GM23338 (cell line): ENCODE data around the gene ALB.

Experiments used
- CREB1 ChIP-seq: fragments of 250-450 bp; sonication (Bioruptor Pico); IDR thresholded peaks from 2 replicates; pipeline ENCODE4 v1.5.0; 2020; ENCODE audit warnings: low read depth, mild to moderate bottlenecking, moderate library complexity
- CTCF ChIP-seq, 2 experiments: fragments of 200-600 bp in 1 of 2; sonication (generic) in 1 of 2; conservative IDR thresholded peaks; 2 replicates each; pipeline versions ENCODE4 v1.5.1 to v1.6.1; 2016 to 2017; ENCODE audit warnings: antibody characterized with exemption in 2 of 2, low read depth in 2 of 2, mild to moderate bottlenecking in 2 of 2, moderate library complexity in 1 of 2
- ETS1 ChIP-seq: IDR thresholded peaks from 2 replicates; pipeline ENCODE4 v1.6.1; 2016; ENCODE audit warnings: antibody characterized with exemption
- EZH2 ChIP-seq: fragments of 200-600 bp; sonication (generic); IDR thresholded peaks from one replicate; pipeline ENCODE4 v1.8.0; 2017; ENCODE audit warnings: antibody characterized with exemption, mild to moderate bottlenecking, low read depth; ENCODE audit not compliant: unreplicated experiment
- EZH2phosphoT487 ChIP-seq: fragments of 200-600 bp; sonication (generic); IDR thresholded peaks from one replicate; pipeline ENCODE4 v1.8.1; 2018; ENCODE audit warnings: antibody characterized with exemption; ENCODE audit not compliant: unreplicated experiment
- JUNB ChIP-seq: IDR thresholded peaks from one replicate; pipeline ENCODE4 v1.6.1; 2016; ENCODE audit warnings: antibody characterized with exemption; ENCODE audit not compliant: unreplicated experiment
- NANOG ChIP-seq: IDR thresholded peaks from 2 replicates; pipeline ENCODE4 v1.6.1; 2016; ENCODE audit warnings: antibody characterized with exemption, borderline replicate concordance
- POLR2AphosphoS5 ChIP-seq: IDR thresholded peaks from 2 replicates; pipeline ENCODE4 v1.6.1; 2016; ENCODE audit warnings: antibody characterized with exemption, low read depth
- REST ChIP-seq: IDR thresholded peaks from one replicate; pipeline ENCODE4 v1.6.1; 2018; ENCODE audit warnings: antibody characterized with exemption; ENCODE audit not compliant: unreplicated experiment
- STAT1 ChIP-seq: IDR thresholded peaks from one replicate; pipeline ENCODE4 v1.6.1; 2016; ENCODE audit warnings: antibody characterized with exemption; ENCODE audit not compliant: unreplicated experiment
- ZNF114 ChIP-seq: fragments of 250-450 bp; sonication (Bioruptor Pico); IDR thresholded peaks from 2 replicates; pipeline ENCODE4 v1.5.0; 2020; ENCODE audit warnings: mild to moderate bottlenecking, moderate library complexity
- ZNF331 ChIP-seq: fragments of 250-450 bp; sonication (Bioruptor Pico); IDR thresholded peaks from 2 replicates; pipeline ENCODE4 v1.5.0; 2020; ENCODE audit warnings: low read depth, mild to moderate bottlenecking, moderate library complexity
- ZNF462 ChIP-seq: fragments of 250-450 bp; sonication (Bioruptor Pico); IDR thresholded peaks from 2 replicates; pipeline ENCODE4 v1.5.0; 2020; ENCODE audit warnings: mild to moderate bottlenecking, moderate library complexity

GRCh38 chr4:73438048-73438447, 34.0 kb downstream of the ALB start:
- no peak for TF ChIP-seq CTCF (conservative IDR thresholded peaks at IDR 0.05; ENCODE audit: low read depth in 2 of 2)
- no peak for TF ChIP-seq EZH2
- TF ChIP-seq CREB1 (CRISPR knock-in tag) = no peak
- TF ChIP-seq ETS1 = no peak
- TF ChIP-seq POLR2AphosphoS5 = no peak
- no peak for TF ChIP-seq REST
- no peak for TF ChIP-seq JUNB
- no peak for TF ChIP-seq EZH2phosphoT487
- no peak for TF ChIP-seq ZNF462 (CRISPR knock-in tag)
- TF ChIP-seq ZNF331 (CRISPR knock-in tag) = no peak
- no peak for TF ChIP-seq NANOG
- TF ChIP-seq STAT1 = no peak
- TF ChIP-seq ZNF114 (CRISPR knock-in tag) = no peak
